Prostate gland (tissue), 2 donors: ENCODE data around the gene DIS3L2.

Experiments used
- POLR2A ChIP-seq: fragments of 450-650 bp; IDR thresholded peaks from one replicate; pipeline ENCODE4 v1.6.1; 2016; ENCODE audit warnings: antibody characterized with exemption, mild to moderate bottlenecking
- TF ChIP-seq, protein P1 (sequence below), 4 experiments: fragments of 200-600 bp in 2 of 4; fragments of 450-650 bp in 2 of 4; sonication (generic) in 2 of 4; IDR thresholded peaks; 1 replicate in 3 of 4; 2 replicates in 1 of 4; pipeline ENCODE4 v1.5.1; 2016 to 2019; ENCODE audit warnings: antibody characterized with exemption in 4 of 4, mild to moderate bottlenecking in 2 of 4, moderate library complexity in 2 of 4

GRCh38 chr2:232049350-232049749 is 87.8 kb downstream of the DIS3L2 start:
- TF ChIP-seq, protein P1, sequence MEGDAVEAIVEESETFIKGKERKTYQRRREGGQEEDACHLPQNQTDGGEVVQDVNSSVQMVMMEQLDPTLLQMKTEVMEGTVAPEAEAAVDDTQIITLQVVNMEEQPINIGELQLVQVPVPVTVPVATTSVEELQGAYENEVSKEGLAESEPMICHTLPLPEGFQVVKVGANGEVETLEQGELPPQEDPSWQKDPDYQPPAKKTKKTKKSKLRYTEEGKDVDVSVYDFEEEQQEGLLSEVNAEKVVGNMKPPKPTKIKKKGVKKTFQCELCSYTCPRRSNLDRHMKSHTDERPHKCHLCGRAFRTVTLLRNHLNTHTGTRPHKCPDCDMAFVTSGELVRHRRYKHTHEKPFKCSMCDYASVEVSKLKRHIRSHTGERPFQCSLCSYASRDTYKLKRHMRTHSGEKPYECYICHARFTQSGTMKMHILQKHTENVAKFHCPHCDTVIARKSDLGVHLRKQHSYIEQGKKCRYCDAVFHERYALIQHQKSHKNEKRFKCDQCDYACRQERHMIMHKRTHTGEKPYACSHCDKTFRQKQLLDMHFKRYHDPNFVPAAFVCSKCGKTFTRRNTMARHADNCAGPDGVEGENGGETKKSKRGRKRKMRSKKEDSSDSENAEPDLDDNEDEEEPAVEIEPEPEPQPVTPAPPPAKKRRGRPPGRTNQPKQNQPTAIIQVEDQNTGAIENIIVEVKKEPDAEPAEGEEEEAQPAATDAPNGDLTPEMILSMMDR (IDR thresholded peaks at IDR 0.05): no peak
- no peak for TF ChIP-seq POLR2A
